Tibial nerve (tissue), 4 donors: ENCODE data around the gene HIGD1A. TPM values are rescaled to one million over a fixed set of nuclear protein-coding genes. Genes with fewer than 3 reads are reported as not detected.

Experiments used
- DNase-seq, 2 donors: peaks; one replicate each; pipeline ENCODE4 v3.0.0-alpha.2; 2019; ENCODE audit warnings: low spot score in 2 of 2
- H3K27ac ChIP-seq, 4 donors: fragments of 200-600 bp; sonication (generic) in 3 of 4; one replicate each; pipeline ENCODE4 v1.5.1; 2017 to 2019; ENCODE audit warnings: mild to moderate bottlenecking in 1 of 4
- H3K27me3 ChIP-seq, 2 donors: fragments of 200-600 bp; sonication (generic) in 1 of 2; one replicate each; pipeline versions ENCODE4 v1.5.1 to v1.6.0; 2017 to 2019
- H3K36me3 ChIP-seq, 3 donors: fragments of 200-600 bp; sonication (generic); one replicate each; pipeline ENCODE4 v1.5.1; 2018 to 2019
- H3K4me1 ChIP-seq, 4 donors: fragments of 200-600 bp; sonication (generic) in 3 of 4; one replicate each; pipeline ENCODE4 v1.5.1; 2017 to 2019
- H3K4me3 ChIP-seq, 4 donors: fragments of 200-600 bp; sonication (generic) in 3 of 4; one replicate each; pipeline ENCODE4 v1.5.1; 2017 to 2019; ENCODE audit warnings: mild to moderate bottlenecking in 1 of 4, moderate library complexity in 1 of 4
- H3K9me3 ChIP-seq, 4 donors: fragments of 200-600 bp; sonication (generic) in 3 of 4; one replicate each; pipeline ENCODE4 v1.5.1; 2017 to 2019
- EP300 ChIP-seq, 2 donors: sonication (generic); formaldehyde crosslinking; IDR thresholded peaks; one replicate each; pipeline ENCODE4 v1.6.1; 2017; ENCODE audit warnings: antibody characterized with exemption in 2 of 2, mild to moderate bottlenecking in 1 of 2
- POLR2A ChIP-seq, 2 donors: fragments of 450-650 bp; IDR thresholded peaks; one replicate each; pipeline ENCODE4 v1.6.1; 2017; ENCODE audit warnings: antibody characterized with exemption in 2 of 2, mild to moderate bottlenecking in 2 of 2, moderate library complexity in 2 of 2
- WGBS, 2 donors: methylation state at CpG; one replicate each; pipeline ENCODE4 v1.1.5; 2018; 5-methylcytosine and 5-hydroxymethylcytosine counted together
- total RNA-seq, 4 donors: library from RNA; depleted of rRNA; stranded (reverse); fragments of >200 nt; gene quantifications; one replicate each; pipeline ENCODE4 v1.1.0, GENCODE V29; 2016
- TF ChIP-seq, protein P1 (sequence below), 5 experiments: fragments of 200-600 bp in 3 of 5; fragments of 450-650 bp in 2 of 5; sonication (generic) in 3 of 5; IDR thresholded peaks; one replicate each; pipeline ENCODE4 v1.5.1; 2016 to 2019; ENCODE audit warnings: antibody characterized with exemption in 5 of 5, mild to moderate bottlenecking in 3 of 5, moderate library complexity in 2 of 5

The HIGD1A gene
- total RNA-seq, 4 donors from 2014 or later = 155 to 204 (median 186) TPM

DNA sequence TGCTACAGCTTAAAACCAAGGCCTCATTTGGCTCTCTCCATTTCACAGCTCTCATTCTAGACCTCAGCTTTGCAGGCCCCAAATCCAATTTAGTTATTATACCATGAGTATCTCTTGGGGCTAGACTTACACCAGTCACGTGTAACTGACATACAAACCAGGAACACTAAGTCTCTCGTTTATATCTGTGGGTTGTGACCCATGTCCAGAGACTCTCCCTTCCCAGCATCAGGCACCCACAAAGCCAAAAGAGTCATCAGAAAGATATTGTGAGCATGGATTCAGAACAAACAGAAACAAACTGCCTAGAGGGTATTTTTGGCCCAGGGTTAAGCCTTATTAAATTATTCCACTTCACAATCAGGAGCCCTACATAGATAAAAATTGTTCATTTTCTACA, 25.6 kb downstream of the HIGD1A start:
- peak in 1 of 2 donors; percentile 60 for DNase-seq
- Histone ChIP-seq H3K9me3 (no peaks in the 10 kb centered on the region), H3K27me3 (no peaks in the 10 kb centered on the region), H3K27ac (peak overlapping the region; percentile 45 to 84 (median 72)), H3K4me3 (no peak overlapping the region), H3K4me1 (peaks cover 0 to 28% (median 0%) of the 10 kb centered on the region in 4 donors), H3K36me3 (peaks cover 0 to 14% (median 0%) of the 10 kb centered on the region in 3 donors)
- TF ChIP-seq, protein P1, sequence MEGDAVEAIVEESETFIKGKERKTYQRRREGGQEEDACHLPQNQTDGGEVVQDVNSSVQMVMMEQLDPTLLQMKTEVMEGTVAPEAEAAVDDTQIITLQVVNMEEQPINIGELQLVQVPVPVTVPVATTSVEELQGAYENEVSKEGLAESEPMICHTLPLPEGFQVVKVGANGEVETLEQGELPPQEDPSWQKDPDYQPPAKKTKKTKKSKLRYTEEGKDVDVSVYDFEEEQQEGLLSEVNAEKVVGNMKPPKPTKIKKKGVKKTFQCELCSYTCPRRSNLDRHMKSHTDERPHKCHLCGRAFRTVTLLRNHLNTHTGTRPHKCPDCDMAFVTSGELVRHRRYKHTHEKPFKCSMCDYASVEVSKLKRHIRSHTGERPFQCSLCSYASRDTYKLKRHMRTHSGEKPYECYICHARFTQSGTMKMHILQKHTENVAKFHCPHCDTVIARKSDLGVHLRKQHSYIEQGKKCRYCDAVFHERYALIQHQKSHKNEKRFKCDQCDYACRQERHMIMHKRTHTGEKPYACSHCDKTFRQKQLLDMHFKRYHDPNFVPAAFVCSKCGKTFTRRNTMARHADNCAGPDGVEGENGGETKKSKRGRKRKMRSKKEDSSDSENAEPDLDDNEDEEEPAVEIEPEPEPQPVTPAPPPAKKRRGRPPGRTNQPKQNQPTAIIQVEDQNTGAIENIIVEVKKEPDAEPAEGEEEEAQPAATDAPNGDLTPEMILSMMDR (IDR thresholded peaks at IDR 0.05) = no peak
- TF ChIP-seq POLR2A (IDR thresholded peaks at IDR 0.05) (no peak), EP300 (IDR thresholded peaks at IDR 0.05) (peak; percentile 25 to 77)
- 51 to 63% methylated on average over 2 of the region's 2 CpGs for WGBS, 2 donors

DNA sequence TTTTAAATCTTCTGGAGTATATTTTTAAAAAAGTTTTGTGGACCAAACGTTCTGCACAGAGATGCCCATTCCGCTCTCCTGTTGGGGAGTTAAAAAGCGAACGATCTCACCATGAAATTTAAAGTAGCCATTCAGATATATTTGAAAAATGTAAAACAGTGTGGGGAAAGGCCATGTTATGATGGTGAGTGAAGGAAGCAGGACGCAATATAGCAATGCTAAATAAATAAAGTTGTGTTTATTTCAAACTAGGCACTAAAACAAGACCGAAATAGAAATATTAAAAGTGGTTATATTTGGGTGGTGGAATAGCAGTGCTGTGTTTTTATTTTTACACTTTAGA, 30.9 kb downstream of the HIGD1A start:
- Histone ChIP-seq H3K4me1 (peaks cover 0 to 21% (median 4%) of the 10 kb centered on the region in 4 donors), H3K27ac (peak overlapping the region in 3 of 4 donors; percentile 55 to 84 (median 69)), H3K9me3 (peaks cover 0 to 3% (median 0%) of the 10 kb centered on the region in 4 donors), H3K36me3 (no peaks in the 10 kb centered on the region), H3K4me3 (peak overlapping the region; percentile 30 to 60 (median 50)), H3K27me3 (no peaks in the 10 kb centered on the region)
- no peak for DNase-seq
- whole genome bisulfite sequencing, 2 donors = 6 to 8% methylated on average over 6 of the region's 6 CpGs
- TF ChIP-seq, protein P1 (IDR thresholded peaks at IDR 0.05) = no peak
- TF ChIP-seq EP300 (IDR thresholded peaks at IDR 0.05) (no peak), POLR2A (IDR thresholded peaks at IDR 0.05) (no peak)

GRCh38 chr3:42772670-42773408, 31.5 kb downstream of the HIGD1A start, which contains the start of gene CCDC13:
Gene CCDC13 (minus strand): TSS chr3:42773253. CDS start chr3:42758345, 14,908 bp downstream.
- H3K27ac ChIP-seq = peak within 1 kb of the TSS in 3 of 4 donors; percentile 55 to 84 (median 69)

DNA sequence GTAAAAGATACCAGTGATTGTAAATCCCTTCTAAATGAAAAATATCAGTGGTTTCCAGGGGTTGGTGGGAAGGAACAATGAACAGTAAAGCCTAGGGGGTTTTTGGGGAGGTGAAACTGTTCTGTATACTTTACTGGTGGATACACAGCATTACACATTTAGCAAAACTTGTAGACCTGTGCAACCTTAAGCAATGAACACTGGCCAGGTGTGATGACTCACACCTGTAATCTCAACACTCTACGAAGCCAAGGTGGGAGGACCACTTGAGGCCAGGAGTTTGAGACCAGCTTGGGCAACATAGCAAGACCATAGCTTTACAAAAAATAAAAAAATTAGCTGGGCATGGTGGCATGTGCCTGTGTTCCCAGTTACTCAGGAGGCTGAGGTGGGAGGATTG, 33.0 kb downstream of the HIGD1A start:
- TF ChIP-seq, protein P1 (IDR thresholded peaks at IDR 0.05) = no peak
- TF ChIP-seq EP300 (IDR thresholded peaks at IDR 0.05) (no peak), POLR2A (IDR thresholded peaks at IDR 0.05) (no peak)
- Histone ChIP-seq H3K36me3 (no peaks in the 10 kb centered on the region), H3K27ac (no peak overlapping the region), H3K4me1 (peaks cover 0 to 13% (median 4%) of the 10 kb centered on the region in 4 donors), H3K4me3 (no peak overlapping the region), H3K27me3 (no peaks in the 10 kb centered on the region), H3K9me3 (peaks cover 0 to 3% (median 0%) of the 10 kb centered on the region in 4 donors)
- WGBS, 2 donors = 80 to 96% methylated on average over 1 of the region's 1 CpG
- DNase-seq = no peak

More at GRCh38 chr3:42772670-42773408, 31.5 kb downstream of the HIGD1A start, which contains the start of gene CCDC13:
- H3K4me3 ChIP-seq = peak within 1 kb of the TSS; percentile 30 to 60 (median 50)
- H3K9me3 ChIP-seq = peaks cover 0 to 3% (median 0%) of the 10 kb centered on the region in 4 donors
- 2 to 4% methylated on average over 44 to 57 of the region's 63 CpGs for WGBS, 2 donors
- DNase-seq = peak; percentile 88 to 95
- H3K36me3 ChIP-seq = no peaks in the 10 kb centered on the region
- H3K27me3 ChIP-seq = no peaks in the 10 kb centered on the region
- H3K4me1 ChIP-seq = peaks cover 0 to 16% (median 4%) of the 10 kb centered on the region in 4 donors
- TF ChIP-seq EP300 (IDR thresholded peaks at IDR 0.05) (peak; percentile 61 to 87), POLR2A (IDR thresholded peaks at IDR 0.05) (peak in 1 of 2 donors; percentile 45)
- TF ChIP-seq, protein P1 (IDR thresholded peaks at IDR 0.05) = peak in 1 of 5 experiments; percentile 31
